ENCODE results near the gene UNC79.

- TF ChIP-seq JUN (IDR thresholded peaks at IDR 0.05; ENCODE audit: borderline replicate concordance, insufficient read depth, insufficient read length, low read depth) (no peak), CTCF (IDR thresholded peaks at IDR 0.05; ENCODE audit: extremely low read depth in 1 of 2, insufficient read depth in 1 of 2, low read depth in 1 of 2, low read length in 2 of 2) (no peak), EZH2 (IDR thresholded peaks at IDR 0.05; ENCODE audit: borderline replicate concordance, low read depth, low read length, severe bottlenecking) (no peak), POLR2A (IDR thresholded peaks at IDR 0.05; ENCODE audit: low read depth, low read length) (no peak), MYC (IDR thresholded peaks at IDR 0.05; ENCODE audit: low read depth, low read length) (no peak), FOS (IDR thresholded peaks at IDR 0.05; ENCODE audit: borderline replicate concordance, insufficient read depth, low read length) (no peak), POLR2AphosphoS5 (IDR thresholded peaks at IDR 0.05; ENCODE audit: insufficient read depth, low read depth, low read length) (no peak), MAX (IDR thresholded peaks at IDR 0.05; ENCODE audit: insufficient read depth, insufficient read length) (no peak), GATA2 (IDR thresholded peaks at IDR 0.05; ENCODE audit: insufficient read depth, insufficient read length, low read depth, low read length) (no peak)
Observed at GRCh38 chr14:93752980-93753561, 322.3 kb downstream of the UNC79 start.

All from endothelial cell of umbilical vein (primary cell).